Measurements from ENCODE around the gene B9D1.

DNA sequence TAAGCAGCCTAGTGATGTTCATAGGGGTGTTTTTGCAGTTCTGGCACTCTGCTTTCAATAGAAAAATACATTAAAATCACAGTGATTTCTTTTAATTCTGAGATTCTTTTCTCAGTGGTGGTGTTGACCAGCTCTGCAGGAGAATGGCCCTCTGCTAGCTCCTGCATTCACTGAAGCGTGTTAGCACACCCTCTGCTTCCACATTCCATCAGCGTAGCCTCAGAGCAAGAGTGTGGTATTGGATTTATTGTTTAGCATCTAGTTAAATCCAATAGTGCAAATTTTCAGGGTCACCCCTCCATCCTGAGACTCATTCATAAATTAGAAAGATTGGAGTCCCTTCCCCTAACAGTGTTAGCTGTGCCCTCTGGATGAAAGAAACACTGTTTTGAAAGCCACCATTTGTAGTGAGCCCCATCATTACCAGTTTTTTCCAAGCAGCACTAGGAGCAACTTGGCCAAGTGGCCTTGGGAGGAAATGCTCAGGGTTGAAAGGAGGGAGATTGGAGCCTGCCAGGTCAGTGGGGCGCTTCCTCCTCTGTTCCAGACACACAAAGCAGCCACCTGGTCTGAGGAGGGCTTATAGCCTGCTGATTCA, 45.7 kb downstream of the B9D1 start:
- TF ChIP-seq, protein P1, sequence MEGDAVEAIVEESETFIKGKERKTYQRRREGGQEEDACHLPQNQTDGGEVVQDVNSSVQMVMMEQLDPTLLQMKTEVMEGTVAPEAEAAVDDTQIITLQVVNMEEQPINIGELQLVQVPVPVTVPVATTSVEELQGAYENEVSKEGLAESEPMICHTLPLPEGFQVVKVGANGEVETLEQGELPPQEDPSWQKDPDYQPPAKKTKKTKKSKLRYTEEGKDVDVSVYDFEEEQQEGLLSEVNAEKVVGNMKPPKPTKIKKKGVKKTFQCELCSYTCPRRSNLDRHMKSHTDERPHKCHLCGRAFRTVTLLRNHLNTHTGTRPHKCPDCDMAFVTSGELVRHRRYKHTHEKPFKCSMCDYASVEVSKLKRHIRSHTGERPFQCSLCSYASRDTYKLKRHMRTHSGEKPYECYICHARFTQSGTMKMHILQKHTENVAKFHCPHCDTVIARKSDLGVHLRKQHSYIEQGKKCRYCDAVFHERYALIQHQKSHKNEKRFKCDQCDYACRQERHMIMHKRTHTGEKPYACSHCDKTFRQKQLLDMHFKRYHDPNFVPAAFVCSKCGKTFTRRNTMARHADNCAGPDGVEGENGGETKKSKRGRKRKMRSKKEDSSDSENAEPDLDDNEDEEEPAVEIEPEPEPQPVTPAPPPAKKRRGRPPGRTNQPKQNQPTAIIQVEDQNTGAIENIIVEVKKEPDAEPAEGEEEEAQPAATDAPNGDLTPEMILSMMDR (IDR thresholded peaks at IDR 0.05; ENCODE audit: poor library complexity), result no peak
- TF ChIP-seq EZH2 (IDR thresholded peaks at IDR 0.05; ENCODE audit: borderline replicate concordance) (no peak), EZH2phosphoT487 (IDR thresholded peaks at IDR 0.05; ENCODE audit: low read depth, severe bottlenecking, unreplicated experiment) (no peak)
